IMR-90 (cell line): ENCODE results near the gene HNRNPH1. TPM values are rescaled to one million over a fixed set of nuclear protein-coding genes. Genes with fewer than 3 reads are reported as not detected.

Source experiments
- ATAC-seq: fragments of 200-7000 bp; cut with Tn5 transposase; 2 replicates; pipeline ENCODE4 v1.9.1; 2020; ENCODE audit warnings: low read depth, mild to moderate bottlenecking, moderate library complexity
- BruUV-seq: library from RNA; stranded (reverse); fragments of 400-500 nt; replicated peaks from 2 replicates; lab custom pipeline; 2021; lab: Mats Ljungman, UMichigan
- CTCF ChIA-PET: fragments of 300-600 bp; formaldehyde crosslinking; extraction: SDS; loops from one replicate; lab custom pipeline; 2021; ENCODE audit warnings: antibody characterized with exemption; lab: Yijun Ruan, JAX
- POLR2A ChIA-PET: fragments of 300-600 bp; sonication (Branson Sonifier 250); formaldehyde crosslinking; loops from one replicate; lab custom pipeline; 2022; ENCODE audit warnings: antibody characterized with exemption; ENCODE audit not compliant: unreplicated experiment; lab: Charles Lee
- DNase-seq: peaks from one replicate; pipeline ENCODE4 v3.0.0; 2013
- H2AFZ ChIP-seq: replicated peaks from 2 replicates; pipeline ENCODE3; 2013; ENCODE audit warnings: low read length, mild to moderate bottlenecking; ENCODE audit not compliant: poor library complexity
- H2AK5ac ChIP-seq: 2 replicates; pipeline ENCODE4 v1.6.1; 2013; ENCODE audit warnings: low read depth, low read length, inconsistent platforms
- H2AK9ac ChIP-seq: replicated peaks from 2 replicates; pipeline ENCODE3; 2013; ENCODE audit warnings: mild to moderate bottlenecking, low read depth, low read length, moderate library complexity; ENCODE audit not compliant: poor library complexity
- H2BK120ac ChIP-seq: 2 replicates; pipeline ENCODE4 v1.6.1; 2013; ENCODE audit warnings: low read depth, low read length, inconsistent platforms
- H2BK15ac ChIP-seq: 3 replicates; pipeline ENCODE4 v1.6.1; 2013; ENCODE audit warnings: low read depth, low read length, inconsistent platforms
- H2BK20ac ChIP-seq: 2 replicates; pipeline ENCODE4 v1.6.1; 2013; ENCODE audit warnings: low read depth, mild to moderate bottlenecking, inconsistent platforms, low read length, moderate library complexity
- H2BK5ac ChIP-seq: 2 replicates; pipeline ENCODE4 v1.6.1; 2013; ENCODE audit warnings: mild to moderate bottlenecking, low read depth, low read length, inconsistent platforms; ENCODE audit not compliant: poor library complexity, severe bottlenecking
- H3K14ac ChIP-seq: replicated peaks from 2 replicates; pipeline ENCODE4 v1.6.1; 2013; ENCODE audit warnings: low read depth, low read length, inconsistent platforms
- H3K18ac ChIP-seq: 2 replicates; pipeline ENCODE4 v1.6.1; 2013; ENCODE audit warnings: low read depth, low read length, control low read depth
- H3K23ac ChIP-seq: 2 replicates; pipeline ENCODE4 v1.6.1; 2013; ENCODE audit warnings: low read depth, low read length, inconsistent platforms
- H3K27ac ChIP-seq: 2 replicates; pipeline ENCODE4 v1.5.1; 2013; ENCODE audit warnings: mild to moderate bottlenecking, control low read depth, low read length; ENCODE audit not compliant: insufficient read depth
- H3K27me3 ChIP-seq: 2 replicates; pipeline ENCODE4 v1.6.1; 2013; ENCODE audit warnings: low read length; ENCODE audit not compliant: control insufficient read depth, insufficient read depth
- H3K36me3 ChIP-seq: 2 replicates; pipeline ENCODE4 v1.6.1; 2013; ENCODE audit warnings: low read length, mixed read lengths; ENCODE audit not compliant: control insufficient read depth, insufficient read depth
- H3K4ac ChIP-seq: 2 replicates; pipeline ENCODE4 v1.6.1; 2013; ENCODE audit warnings: low read depth, low read length, inconsistent platforms
- H3K4me1 ChIP-seq: 2 replicates; pipeline ENCODE4 v1.6.1; 2013; ENCODE audit warnings: low read length, mixed read lengths; ENCODE audit not compliant: control insufficient read depth, insufficient read depth
- H3K4me2 ChIP-seq: 2 replicates; pipeline ENCODE4 v1.6.1; 2013; ENCODE audit warnings: low read depth, mild to moderate bottlenecking, control low read depth, low read length, moderate library complexity
- H3K4me3 ChIP-seq: 2 replicates; pipeline ENCODE4 v1.5.1; 2013; ENCODE audit warnings: low read depth, mild to moderate bottlenecking, control low read depth, low read length, moderate library complexity; ENCODE audit not compliant: insufficient read depth
- H3K56ac ChIP-seq: 2 replicates; pipeline ENCODE4 v1.6.1; 2013; ENCODE audit warnings: low read length, inconsistent platforms; ENCODE audit not compliant: insufficient read depth; ENCODE audit errors: extremely low read depth
- H3K79me1 ChIP-seq, 2 experiments: 2 replicates each; pipeline ENCODE4 v1.6.1; 2013; ENCODE audit warnings: low read length in 2 of 2, inconsistent platforms in 1 of 2, low read depth in 1 of 2
- H3K9ac ChIP-seq: 2 replicates; pipeline ENCODE4 v1.6.1; 2013; ENCODE audit warnings: low read depth, low read length, control low read depth
- H3K9me1 ChIP-seq: 2 replicates; pipeline ENCODE4 v1.6.1; 2013; ENCODE audit warnings: low read length, inconsistent platforms; ENCODE audit not compliant: insufficient read depth
- H3K9me3 ChIP-seq: 2 replicates; pipeline ENCODE4 v1.6.1; 2013; ENCODE audit warnings: low read length; ENCODE audit not compliant: control insufficient read depth, insufficient read depth
- H4K20me1 ChIP-seq: 2 replicates; pipeline ENCODE4 v1.6.1; 2013; ENCODE audit warnings: low read length, inconsistent platforms; ENCODE audit not compliant: insufficient read depth
- H4K5ac ChIP-seq: 2 replicates; pipeline ENCODE4 v1.6.1; 2013; ENCODE audit warnings: mild to moderate bottlenecking, low read depth, low read length, control low read depth
- H4K8ac ChIP-seq, 2 experiments: 2 replicates each; pipeline ENCODE4 v1.6.1; 2013; ENCODE audit warnings: low read depth in 2 of 2, low read length in 2 of 2, control low read depth in 1 of 2, inconsistent platforms in 1 of 2
- H4K91ac ChIP-seq: 2 replicates; pipeline ENCODE4 v1.6.1; 2013; ENCODE audit warnings: low read depth, low read length, inconsistent platforms; ENCODE audit not compliant: insufficient read depth
- BHLHE40 ChIP-seq: fragments of 150-350 bp; IDR thresholded peaks from 2 replicates; pipeline ENCODE4 v1.6.1; 2016; ENCODE audit warnings: mild to moderate bottlenecking, low read depth, low read length
- CEBPB ChIP-seq: IDR thresholded peaks from 2 replicates; pipeline ENCODE4 v1.6.1; 2012; ENCODE audit warnings: low read depth, low read length, improper control_type of control experiment
- CHD1 ChIP-seq: IDR thresholded peaks from 2 replicates; pipeline ENCODE4 v1.6.1; 2012; ENCODE audit warnings: low read depth, low read length, improper control_type of control experiment
- CTCF ChIP-seq: conservative IDR thresholded peaks from 2 replicates; pipeline ENCODE4 v1.5.1; 2012; ENCODE audit warnings: mild to moderate bottlenecking, low read depth, low read length, improper control_type of control experiment
- ELK1 ChIP-seq: fragments of 150-350 bp; IDR thresholded peaks from 2 replicates; pipeline ENCODE4 v1.6.1; 2016; ENCODE audit warnings: low read depth, mild to moderate bottlenecking, low read length, moderate library complexity, borderline replicate concordance
- MAZ ChIP-seq: IDR thresholded peaks from 2 replicates; pipeline ENCODE4 v1.6.1; 2012; ENCODE audit warnings: low read depth, mild to moderate bottlenecking, low read length, improper control_type of control experiment, moderate library complexity, borderline replicate concordance
- MXI1 ChIP-seq: IDR thresholded peaks from 2 replicates; pipeline ENCODE4 v1.6.1; 2012; ENCODE audit warnings: low read depth, mild to moderate bottlenecking, low read length, moderate library complexity, borderline replicate concordance
- NFE2L2 ChIP-seq: fragments of 150-350 bp; IDR thresholded peaks from 2 replicates; pipeline ENCODE4 v1.6.1; 2016; ENCODE audit warnings: low read depth, mild to moderate bottlenecking, low read length
- SMC3 ChIP-seq: fragments of 150-350 bp; IDR thresholded peaks from 2 replicates; pipeline ENCODE4 v1.6.1; 2016; ENCODE audit warnings: low read depth, mild to moderate bottlenecking, antibody characterized with exemption, low read length, moderate library complexity
- USF2 ChIP-seq: fragments of 150-350 bp; IDR thresholded peaks from 2 replicates; pipeline ENCODE4 v1.6.1; 2017; ENCODE audit warnings: mild to moderate bottlenecking, antibody characterized with exemption, low read length, low read depth
- WGBS, 2 experiments: methylation state at CpG; one replicate each; pipeline versions ENCODE4 v1.1.5 to v1.1.7; 2013; ENCODE audit warnings: missing lambda C conversion rate in 2 of 2; ENCODE audit not compliant: insufficient read length in 1 of 2; ENCODE audit errors: extremely low coverage in 2 of 2; 5-methylcytosine and 5-hydroxymethylcytosine counted together
- dilution Hi-C: fragments of 300-500 bp; cut with HindIII; formaldehyde crosslinking; loops from one replicate; pipeline ENCODE4 v1.14.3; 2018; ENCODE audit warnings: low sequenced_read_pairs; ENCODE audit not compliant: unreplicated experiment
- in situ Hi-C: fragments of 300-500 bp; cut with MboI; formaldehyde crosslinking; loops from 3 replicates; pipeline ENCODE4 v1.14.3; 2019; ENCODE audit warnings: low sequenced_read_pairs, inconsistent platforms, mixed read lengths
- intact Hi-C: fragments of 100-400 bp; cut with micrococcal nuclease; formaldehyde crosslinking; loops from 2 replicates; pipeline ENCODE4 v1.10.0; 2022
- polyA plus RNA-seq, 3 experiments: library from polyadenylated mRNA; depleted of rRNA; stranded (reverse); fragments of >200 nt; gene quantifications; 2 replicates each; pipeline ENCODE4 v1.2.3, GENCODE V29; 2012; ENCODE audit warnings: low replicate concordance in 1 of 3
- total RNA-seq: library from RNA; depleted of rRNA; stranded (reverse); fragments of >200 nt; gene quantifications from 2 replicates; pipeline ENCODE4 v1.2.3, GENCODE V29; 2012

Gene HNRNPH1
- total and polyA plus RNA-seq, 2 of the 4 experiments (the other 2 are of a cell fraction) = 288 to 300 TPM

GRCh38 chr5:179599566-179599965, 23.9 kb downstream of the HNRNPH1 start:
- peaks cover 0 to 5% of the 10 kb centered on the region in 2 experiments; a peak in 1 of 4 replicates for H3K79me1 ChIP-seq
- TF ChIP-seq SMC3 (no peak), MXI1 (no peak), MAZ (no peak), USF2 (no peak), NFE2L2 (no peak), CTCF (no peak), CHD1 (no peak), BHLHE40 (no peak), ELK1 (no peak), CEBPB (no peak)
- dilution Hi-C loops (no loop called here), intact Hi-C loops (no loop called here), in situ Hi-C loops (no loop called here)
- no peak overlapping the region for H3K14ac ChIP-seq
- no peak overlapping the region for H3K23ac ChIP-seq
- peaks cover 3% of the 10 kb centered on the region for H4K20me1 ChIP-seq
- no peak overlapping the region for H3K18ac ChIP-seq
- no peak overlapping the region for H4K91ac ChIP-seq
- POLR2A ChIA-PET = no interaction called here
- no peak for DNase-seq
- H3K4me3 ChIP-seq = no peak overlapping the region
- H3K56ac ChIP-seq = no peak overlapping the region
- H3K4ac ChIP-seq = no peak overlapping the region
- ATAC-seq = no peak
- no peak overlapping the region for H2AK9ac ChIP-seq
- H2BK15ac ChIP-seq = no peak overlapping the region
- no peak overlapping the region for H4K5ac ChIP-seq
- H3K9me3 ChIP-seq = no peaks in the 10 kb centered on the region
- H2BK120ac ChIP-seq = no peak overlapping the region
- no peak overlapping the region for H4K8ac ChIP-seq
- no peak overlapping the region for H2BK20ac ChIP-seq
- H3K9me1 ChIP-seq = no peaks in the 10 kb centered on the region
- H2AFZ ChIP-seq = no peak overlapping the region
- CTCF ChIA-PET = no interaction called here
- H3K9ac ChIP-seq = no peak overlapping the region
- WGBS, 2 experiments = 100% methylated on average over 3 of the region's 16 CpGs; no CpG with 5 or more reads in 1 of the 2 experiments
- no TSS peak for BruUV-seq
- H3K4me1 ChIP-seq = no peaks in the 10 kb centered on the region; the same call in 1 of the 2 replicates
- no peak overlapping the region for H3K27ac ChIP-seq
- peaks cover 66% of the 10 kb centered on the region for H3K36me3 ChIP-seq
- no peaks in the 10 kb centered on the region for H3K27me3 ChIP-seq
- no peak overlapping the region for H2BK5ac ChIP-seq
- no peak overlapping the region for H3K4me2 ChIP-seq
- H2AK5ac ChIP-seq = no peak overlapping the region
